Thoracic aorta (tissue), 2 donors: ENCODE data around the gene CD46. TPM values are rescaled to one million over a fixed set of nuclear protein-coding genes. Genes with fewer than 3 reads are reported as not detected.

Source experiments
- ATAC-seq: fragments of 150-250 bp; one replicate; pipeline ENCODE4 v1.8.0; 2017; ENCODE audit warnings: low read depth; ENCODE audit not compliant: insufficient number of reproducible peaks, low FRiP score
- DNase-seq: peaks from one replicate; pipeline ENCODE4 v3.0.0-alpha.2; 2020; ENCODE audit warnings: low spot score
- H3K27ac ChIP-seq, 2 donors: fragments of 200-600 bp; sonication (generic); 1 replicate in 1 of 2; 2 replicates in 1 of 2; pipeline ENCODE4 v1.5.1; 2016; ENCODE audit warnings: mild to moderate bottlenecking in 2 of 2, moderate library complexity in 2 of 2
- H3K27me3 ChIP-seq: fragments of 200-600 bp; sonication (generic); replicated peaks from 2 replicates; pipeline ENCODE4 v1.6.0; 2016; ENCODE audit warnings: mild to moderate bottlenecking; ENCODE audit not compliant: insufficient read depth
- H3K36me3 ChIP-seq: fragments of 200-600 bp; sonication (generic); one replicate; pipeline ENCODE4 v1.5.1; 2016
- H3K4me1 ChIP-seq, 2 donors: fragments of 200-600 bp; sonication (generic); 1 replicate in 1 of 2; 2 replicates in 1 of 2; pipeline versions ENCODE4 v1.5.1 to v1.6.0; 2016; ENCODE audit warnings: low read depth in 2 of 2, mild to moderate bottlenecking in 1 of 2; ENCODE audit not compliant: control insufficient read depth in 1 of 2
- H3K4me3 ChIP-seq: fragments of 200-600 bp; sonication (generic); 2 replicates; pipeline ENCODE4 v1.5.1; 2016; ENCODE audit warnings: mild to moderate bottlenecking
- H3K9me3 ChIP-seq: fragments of 200-600 bp; sonication (generic); 2 replicates; pipeline ENCODE4 v1.5.1; 2016
- total RNA-seq, 2 donors: library from RNA; depleted of rRNA; stranded (reverse); fragments of >200 nt; gene quantifications; one replicate each; pipeline versions ENCODE4 v1.1.0 to v1.2.3, GENCODE V29; 2016
- TF ChIP-seq, protein P1 (sequence below): fragments of 200-600 bp; sonication (generic); IDR thresholded peaks from one replicate; pipeline ENCODE4 v1.5.1; 2019; ENCODE audit warnings: antibody characterized with exemption

Gene CD46
- total RNA-seq, 2 donors from 2014 or later: 138 to 202 TPM

DNA sequence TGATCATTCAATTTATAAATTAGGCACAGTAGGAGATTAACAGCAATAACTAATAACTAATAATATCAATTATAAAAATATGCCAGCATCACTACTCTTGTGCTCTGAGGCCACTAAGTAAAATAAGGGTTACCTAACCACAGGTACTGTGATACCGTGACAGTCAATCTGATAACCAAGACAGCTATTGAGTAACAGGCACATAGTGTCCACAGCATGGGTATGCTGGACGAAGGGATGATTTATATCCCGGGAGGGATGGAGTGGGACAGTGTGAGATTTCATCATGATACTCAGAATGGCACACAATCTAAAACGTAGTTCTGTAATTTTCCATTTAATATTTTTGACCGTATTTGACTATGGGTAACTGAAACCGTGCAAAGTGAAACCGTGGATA, 39.4 kb downstream of the CD46 start:
- H3K9me3 ChIP-seq: no peaks in the 10 kb centered on the region
- no peaks in the 10 kb centered on the region for H3K27me3 ChIP-seq
- no peak for ATAC-seq
- no peak overlapping the region for H3K27ac ChIP-seq
- no peak overlapping the region for H3K4me3 ChIP-seq
- peaks cover 10% of the 10 kb centered on the region for H3K36me3 ChIP-seq
- no peak for DNase-seq
- H3K4me1 ChIP-seq: peaks cover 4 to 13% of the 10 kb centered on the region in 2 donors
- TF ChIP-seq, protein P1, sequence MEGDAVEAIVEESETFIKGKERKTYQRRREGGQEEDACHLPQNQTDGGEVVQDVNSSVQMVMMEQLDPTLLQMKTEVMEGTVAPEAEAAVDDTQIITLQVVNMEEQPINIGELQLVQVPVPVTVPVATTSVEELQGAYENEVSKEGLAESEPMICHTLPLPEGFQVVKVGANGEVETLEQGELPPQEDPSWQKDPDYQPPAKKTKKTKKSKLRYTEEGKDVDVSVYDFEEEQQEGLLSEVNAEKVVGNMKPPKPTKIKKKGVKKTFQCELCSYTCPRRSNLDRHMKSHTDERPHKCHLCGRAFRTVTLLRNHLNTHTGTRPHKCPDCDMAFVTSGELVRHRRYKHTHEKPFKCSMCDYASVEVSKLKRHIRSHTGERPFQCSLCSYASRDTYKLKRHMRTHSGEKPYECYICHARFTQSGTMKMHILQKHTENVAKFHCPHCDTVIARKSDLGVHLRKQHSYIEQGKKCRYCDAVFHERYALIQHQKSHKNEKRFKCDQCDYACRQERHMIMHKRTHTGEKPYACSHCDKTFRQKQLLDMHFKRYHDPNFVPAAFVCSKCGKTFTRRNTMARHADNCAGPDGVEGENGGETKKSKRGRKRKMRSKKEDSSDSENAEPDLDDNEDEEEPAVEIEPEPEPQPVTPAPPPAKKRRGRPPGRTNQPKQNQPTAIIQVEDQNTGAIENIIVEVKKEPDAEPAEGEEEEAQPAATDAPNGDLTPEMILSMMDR: no peak

- no peak for ATAC-seq
- Histone ChIP-seq H3K27ac (no peak overlapping the region), H3K4me1 (peaks cover 6 to 18% of the 10 kb centered on the region in 2 donors), H3K27me3 (no peaks in the 10 kb centered on the region), H3K4me3 (no peak overlapping the region), H3K9me3 (no peaks in the 10 kb centered on the region), H3K36me3 (peaks cover 4% of the 10 kb centered on the region)
- TF ChIP-seq, protein P1: no peak
- no peak for DNase-seq
These were observed 41.5 kb downstream of the CD46 start for GRCh38 chr1:207793327-207793726.

DNA sequence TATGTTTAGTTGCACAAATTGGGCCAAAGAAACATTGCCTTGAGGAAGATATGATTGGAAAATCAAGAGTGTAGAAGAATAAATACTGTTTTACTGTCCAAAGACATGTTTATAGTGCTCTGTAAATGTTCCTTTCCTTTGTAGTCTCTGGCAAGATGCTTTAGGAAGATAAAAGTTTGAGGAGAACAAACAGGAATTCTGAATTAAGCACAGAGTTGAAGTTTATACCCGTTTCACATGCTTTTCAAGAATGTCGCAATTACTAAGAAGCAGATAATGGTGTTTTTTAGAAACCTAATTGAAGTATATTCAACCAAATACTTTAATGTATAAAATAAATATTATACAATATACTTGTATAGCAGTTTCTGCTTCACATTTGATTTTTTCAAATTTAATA, 43.0 kb downstream of the CD46 start:
- Histone ChIP-seq H3K4me3 (no peak overlapping the region), H3K9me3 (no peaks in the 10 kb centered on the region), H3K27ac (no peak overlapping the region), H3K36me3 (peaks cover 4% of the 10 kb centered on the region), H3K4me1 (peaks cover 6 to 14% of the 10 kb centered on the region in 2 donors), H3K27me3 (no peaks in the 10 kb centered on the region)
- TF ChIP-seq, protein P1: no peak
- DNase-seq (no peak), ATAC-seq (no peak)

DNA sequence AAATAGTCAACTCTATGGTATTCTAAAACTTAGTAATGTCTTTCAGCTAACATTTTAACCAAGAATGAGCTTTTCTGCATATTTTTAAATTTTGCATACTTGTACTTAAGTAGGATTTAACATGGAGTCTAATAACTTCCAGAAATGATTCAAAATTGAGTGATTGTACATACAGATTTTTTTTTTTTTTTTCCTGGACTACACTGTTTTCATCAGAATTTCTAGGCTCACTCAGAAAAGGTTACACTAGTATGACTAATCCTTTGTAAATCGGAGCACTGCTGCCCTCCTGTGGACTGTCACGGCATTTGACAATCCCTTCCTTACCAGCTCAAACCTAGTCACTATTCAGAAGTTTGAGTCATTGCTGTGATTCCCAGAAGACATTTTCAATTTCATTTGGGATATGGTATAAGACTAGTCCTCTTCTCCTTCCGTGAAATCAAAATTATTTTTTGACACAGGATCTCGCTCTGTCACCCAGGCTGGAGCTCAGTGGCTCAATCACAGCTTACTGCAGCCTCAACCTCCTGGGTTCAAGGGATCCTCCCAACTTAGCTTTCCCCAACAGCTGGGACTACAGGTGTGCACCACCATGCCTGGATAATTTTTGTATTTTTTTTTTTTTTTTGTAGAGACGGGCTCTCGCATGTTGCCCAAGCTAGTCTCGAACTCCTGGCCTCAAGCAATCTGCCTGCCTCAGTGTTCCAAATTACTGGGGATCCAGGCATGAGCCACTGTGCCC, 45.5 kb downstream of the CD46 start:
- no peaks in the 10 kb centered on the region for H3K9me3 ChIP-seq
- ATAC-seq (peak; percentile 95), DNase-seq (peak; percentile 84)
- H3K4me3 ChIP-seq: no peak overlapping the region
- no peaks in the 10 kb centered on the region for H3K27me3 ChIP-seq
- H3K36me3 ChIP-seq: peaks cover 11% of the 10 kb centered on the region
- H3K4me1 ChIP-seq: peaks cover 2 to 5% of the 10 kb centered on the region in 2 donors
- TF ChIP-seq, protein P1: peak; percentile 81
- peak overlapping the region in 1 of 2 donors; percentile 29 for H3K27ac ChIP-seq

DNA sequence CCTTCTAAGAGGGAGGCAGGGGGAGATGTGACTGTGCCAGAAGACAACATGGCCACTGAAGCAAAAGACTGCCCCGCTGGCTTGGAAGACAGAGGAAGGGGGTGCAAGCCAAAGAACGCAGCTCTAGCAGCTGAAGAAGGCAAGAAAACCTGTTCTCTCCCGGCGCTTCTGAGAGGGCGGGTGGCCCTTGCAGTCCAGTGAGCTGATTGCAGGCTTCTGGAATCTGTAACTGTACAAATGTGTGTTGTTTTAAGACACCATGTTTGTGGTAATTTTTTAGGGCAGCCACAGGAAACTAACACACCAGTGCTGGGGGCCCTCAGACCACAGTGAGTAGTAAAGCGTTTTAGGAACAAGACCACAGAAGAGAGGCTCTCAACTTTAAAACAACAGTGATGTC, 47.0 kb downstream of the CD46 start:
- H3K4me3 ChIP-seq: no peak overlapping the region
- DNase-seq (no peak), ATAC-seq (no peak)
- peak overlapping the region in 1 of 2 donors; percentile 20 for H3K27ac ChIP-seq
- peaks cover 16% of the 10 kb centered on the region for H3K36me3 ChIP-seq
- peaks cover 2 to 11% of the 10 kb centered on the region in 2 donors for H3K4me1 ChIP-seq
- TF ChIP-seq, protein P1: no peak
- H3K9me3 ChIP-seq: no peaks in the 10 kb centered on the region
- no peaks in the 10 kb centered on the region for H3K27me3 ChIP-seq
